GM23338 (cell line): ENCODE data around the gene CHRNB4. TPM values are rescaled to one million over a fixed set of nuclear protein-coding genes. Genes with fewer than 3 reads are reported as not detected.

Source experiments
- ATAC-seq: fragments of 200-7000 bp; cut with Tn5 transposase; 3 replicates; pipeline ENCODE4 v1.9.1; 2020
- DNase-seq: peaks from one replicate; pipeline ENCODE4 v3.0.0-alpha.2; 2015; ENCODE audit warnings: low spot score
- H2AFZ ChIP-seq: fragments of 200-600 bp; sonication (generic); 2 replicates; pipeline ENCODE4 v1.8.0; 2016; ENCODE audit warnings: antibody characterized with exemption, mild to moderate bottlenecking, moderate library complexity
- H3F3A ChIP-seq: fragments of 200-600 bp; sonication (generic); replicated peaks from 2 replicates; pipeline ENCODE4 v1.8.0; 2017; ENCODE audit warnings: antibody characterized with exemption, mixed run types, low read depth
- H3K27ac ChIP-seq: fragments of 200-600 bp; sonication (generic); 2 replicates; pipeline ENCODE4 v1.6.1; 2016; ENCODE audit warnings: low read depth
- H3K27me3 ChIP-seq: fragments of 200-600 bp; sonication (generic); 2 replicates; pipeline ENCODE4 v1.8.0; 2016; ENCODE audit warnings: mild to moderate bottlenecking, mixed run types, moderate library complexity; ENCODE audit not compliant: insufficient read depth
- H3K36me3 ChIP-seq: fragments of 200-600 bp; sonication (generic); 2 replicates; pipeline ENCODE4 v1.8.0; 2016; ENCODE audit warnings: mild to moderate bottlenecking; ENCODE audit not compliant: insufficient read depth
- H3K4me1 ChIP-seq: fragments of 200-600 bp; sonication (generic); 2 replicates; pipeline ENCODE4 v1.8.0; 2016; ENCODE audit warnings: mild to moderate bottlenecking, moderate library complexity; ENCODE audit not compliant: insufficient read depth
- H3K4me2 ChIP-seq: fragments of 200-600 bp; sonication (generic); 2 replicates; pipeline ENCODE4 v1.7.1; 2017; ENCODE audit warnings: mixed run types
- H3K4me3 ChIP-seq: fragments of 200-600 bp; sonication (generic); 2 replicates; pipeline ENCODE4 v1.6.1; 2016; ENCODE audit warnings: mixed run types
- H3K79me2 ChIP-seq: fragments of 200-600 bp; sonication (generic); replicated peaks from 2 replicates; pipeline ENCODE4 v1.8.0; 2017; ENCODE audit warnings: mild to moderate bottlenecking; ENCODE audit not compliant: insufficient read depth
- H3K9me2 ChIP-seq: fragments of 200-600 bp; sonication (generic); 2 replicates; pipeline ENCODE4 v1.8.0; 2017; ENCODE audit not compliant: insufficient read depth
- H4K20me1 ChIP-seq: fragments of 200-600 bp; sonication (generic); replicated peaks from 2 replicates; pipeline ENCODE4 v1.8.0; 2017; ENCODE audit warnings: mild to moderate bottlenecking; ENCODE audit not compliant: insufficient read depth
- H3K27ac Mint-ChIP-seq: 2 replicates; pipeline ENCODE4 v1.8.0; 2020; ENCODE audit warnings: inconsistent platforms, mild to moderate bottlenecking, moderate library complexity, mixed read lengths
- H3K27me3 Mint-ChIP-seq: 3 replicates; pipeline ENCODE4 v1.8.0; 2022; ENCODE audit warnings: low read depth, mild to moderate bottlenecking, moderate library complexity, mixed read lengths, inconsistent platforms; ENCODE audit not compliant: insufficient read depth, poor library complexity
- H3K36me3 Mint-ChIP-seq: 3 replicates; pipeline ENCODE4 v1.8.0; 2021; ENCODE audit warnings: low read depth, mild to moderate bottlenecking, inconsistent platforms, moderate library complexity, mixed read lengths
- H3K4me1 Mint-ChIP-seq: 3 replicates; pipeline ENCODE4 v1.8.0; 2020; ENCODE audit warnings: mild to moderate bottlenecking, inconsistent platforms, mixed read lengths
- H3K4me3 Mint-ChIP-seq: 3 replicates; pipeline ENCODE4 v1.8.0; 2021; ENCODE audit warnings: moderate library complexity, mild to moderate bottlenecking, inconsistent platforms, mixed read lengths
- H3K9me3 Mint-ChIP-seq: 3 replicates; pipeline ENCODE4 v1.8.0; 2020; ENCODE audit warnings: moderate library complexity, mild to moderate bottlenecking, inconsistent platforms, mixed read lengths
- CREB1 ChIP-seq: fragments of 250-450 bp; sonication (Bioruptor Pico); IDR thresholded peaks from 2 replicates; pipeline ENCODE4 v1.5.0; 2020; ENCODE audit warnings: low read depth, mild to moderate bottlenecking, moderate library complexity
- CTCF ChIP-seq, 2 experiments: fragments of 200-600 bp in 1 of 2; sonication (generic) in 1 of 2; conservative IDR thresholded peaks; 2 replicates each; pipeline versions ENCODE4 v1.5.1 to v1.6.1; 2016 to 2017; ENCODE audit warnings: antibody characterized with exemption in 2 of 2, low read depth in 2 of 2, mild to moderate bottlenecking in 2 of 2, moderate library complexity in 1 of 2
- ETS1 ChIP-seq: IDR thresholded peaks from 2 replicates; pipeline ENCODE4 v1.6.1; 2016; ENCODE audit warnings: antibody characterized with exemption
- EZH2 ChIP-seq: fragments of 200-600 bp; sonication (generic); IDR thresholded peaks from one replicate; pipeline ENCODE4 v1.8.0; 2017; ENCODE audit warnings: antibody characterized with exemption, mild to moderate bottlenecking, low read depth; ENCODE audit not compliant: unreplicated experiment
- EZH2phosphoT487 ChIP-seq: fragments of 200-600 bp; sonication (generic); IDR thresholded peaks from one replicate; pipeline ENCODE4 v1.8.1; 2018; ENCODE audit warnings: antibody characterized with exemption; ENCODE audit not compliant: unreplicated experiment
- JUNB ChIP-seq: IDR thresholded peaks from one replicate; pipeline ENCODE4 v1.6.1; 2016; ENCODE audit warnings: antibody characterized with exemption; ENCODE audit not compliant: unreplicated experiment
- NANOG ChIP-seq: IDR thresholded peaks from 2 replicates; pipeline ENCODE4 v1.6.1; 2016; ENCODE audit warnings: antibody characterized with exemption, borderline replicate concordance
- POLR2AphosphoS5 ChIP-seq: IDR thresholded peaks from 2 replicates; pipeline ENCODE4 v1.6.1; 2016; ENCODE audit warnings: antibody characterized with exemption, low read depth
- STAT1 ChIP-seq: IDR thresholded peaks from one replicate; pipeline ENCODE4 v1.6.1; 2016; ENCODE audit warnings: antibody characterized with exemption; ENCODE audit not compliant: unreplicated experiment
- ZNF114 ChIP-seq: fragments of 250-450 bp; sonication (Bioruptor Pico); IDR thresholded peaks from 2 replicates; pipeline ENCODE4 v1.5.0; 2020; ENCODE audit warnings: mild to moderate bottlenecking, moderate library complexity
- ZNF331 ChIP-seq: fragments of 250-450 bp; sonication (Bioruptor Pico); IDR thresholded peaks from 2 replicates; pipeline ENCODE4 v1.5.0; 2020; ENCODE audit warnings: low read depth, mild to moderate bottlenecking, moderate library complexity
- ZNF462 ChIP-seq: fragments of 250-450 bp; sonication (Bioruptor Pico); IDR thresholded peaks from 2 replicates; pipeline ENCODE4 v1.5.0; 2020; ENCODE audit warnings: mild to moderate bottlenecking, moderate library complexity
- polyA plus RNA-seq: library from polyadenylated mRNA; unstranded; fragments of >200 nt; fragmentation: Nextera tagmentation; extraction: Ambion mirVana; gene quantifications from 2 replicates; pipeline ENCODE4 v1.2.1, GENCODE V29; 2016
- total RNA-seq: library from RNA; depleted of rRNA; stranded (reverse); fragments of >200 nt; shearing (Covaris generic); gene quantifications from 2 replicates; pipeline ENCODE4 v1.2.3, GENCODE V29; 2014

The CHRNB4 gene
- total and polyA plus RNA-seq, 2 experiments from 2014 or later: 1.4 to 1.6 TPM

- H3K27me3 Mint-ChIP-seq: peaks cover 24% of the 10 kb centered on the region
- no peak overlapping the region for H3K4me3 ChIP-seq
- H3F3A ChIP-seq: no peaks in the 10 kb centered on the region
- no peak overlapping the region for H3K4me2 ChIP-seq
- no peak overlapping the region for H2AFZ ChIP-seq
- ATAC-seq (no peak), DNase-seq (no peak)
- H3K79me2 ChIP-seq: no peaks in the 10 kb centered on the region
- no peaks in the 10 kb centered on the region for H3K27me3 ChIP-seq
- no peaks in the 10 kb centered on the region for H3K9me3 Mint-ChIP-seq
- H3K36me3 ChIP-seq: no peaks in the 10 kb centered on the region
- no peak overlapping the region for H3K27ac Mint-ChIP-seq
- H3K9me2 ChIP-seq: no peaks in the 10 kb centered on the region
- TF ChIP-seq EZH2phosphoT487 (no peak), POLR2AphosphoS5 (no peak), CREB1 (CRISPR knock-in tag) (no peak), ZNF331 (no peak), ZNF114 (CRISPR knock-in tag) (no peak)
- H4K20me1 ChIP-seq: no peaks in the 10 kb centered on the region
- H3K4me3 Mint-ChIP-seq: no peak overlapping the region
- peaks cover 36% of the 10 kb centered on the region for H3K4me1 ChIP-seq
- H3K4me1 Mint-ChIP-seq: peaks cover 48% of the 10 kb centered on the region
- H3K36me3 Mint-ChIP-seq: no peaks in the 10 kb centered on the region
- H3K27ac ChIP-seq: no peak overlapping the region
Measured at GRCh38 chr15:78675617-78676360, 34.8 kb upstream of the CHRNB4 start.

GRCh38 chr15:78675206-78675605 is 34.2 kb upstream of the CHRNB4 start:
- H3K27ac ChIP-seq: no peak overlapping the region
- H3K4me1 ChIP-seq: peaks cover 37% of the 10 kb centered on the region
- Mint-ChIP-seq H3K9me3 (no peaks in the 10 kb centered on the region), H3K4me3 (no peak overlapping the region), H3K27me3 (peaks cover 19% of the 10 kb centered on the region), H3K27ac (no peak overlapping the region), H3K4me1 (peaks cover 45% of the 10 kb centered on the region), H3K36me3 (no peaks in the 10 kb centered on the region)
- ATAC-seq (no peak), DNase-seq (no peak)
- H3K4me2 ChIP-seq: no peak overlapping the region
- no peaks in the 10 kb centered on the region for H3K79me2 ChIP-seq
- H2AFZ ChIP-seq: no peak overlapping the region
- H3F3A ChIP-seq: no peaks in the 10 kb centered on the region
- no peaks in the 10 kb centered on the region for H3K9me2 ChIP-seq
- H3K27me3 ChIP-seq: no peaks in the 10 kb centered on the region
- no peak overlapping the region for H3K4me3 ChIP-seq
- no peaks in the 10 kb centered on the region for H4K20me1 ChIP-seq
- no peaks in the 10 kb centered on the region for H3K36me3 ChIP-seq
- TF ChIP-seq ZNF462 (CRISPR knock-in tag): no peak
- TF ChIP-seq ETS1: no peak
- TF ChIP-seq EZH2: no peak
- TF ChIP-seq CREB1 (CRISPR knock-in tag): no peak
- TF ChIP-seq JUNB: no peak
- TF ChIP-seq STAT1: no peak
- TF ChIP-seq CTCF (conservative IDR thresholded peaks at IDR 0.05; ENCODE audit: low read depth in 2 of 2): no peak
- TF ChIP-seq POLR2AphosphoS5: no peak
- TF ChIP-seq NANOG: no peak
- no peak for TF ChIP-seq EZH2phosphoT487
- TF ChIP-seq ZNF114 (CRISPR knock-in tag): no peak
